Fibroblast of mammary gland (primary cell): Measurements from ENCODE around the gene SFT2D2.

Source experiments
- DNase-seq: peaks from one replicate; pipeline ENCODE4 v3.0.0-alpha.2; 2010; ENCODE audit warnings: low read depth
- H3K4me3 ChIP-seq: 2 replicates; pipeline ENCODE4 v1.5.1; 2011; ENCODE audit warnings: low read depth, mild to moderate bottlenecking, low read length, moderate library complexity; ENCODE audit not compliant: control insufficient read depth
- CTCF ChIP-seq: conservative IDR thresholded peaks from 2 replicates; pipeline ENCODE4 v1.5.1; 2011; ENCODE audit warnings: low read depth, low read length, inconsistent platforms; ENCODE audit not compliant: control insufficient read depth, insufficient read depth

SFT2D2 gene

GRCh38 chr1:168213349-168213748 lies 12.5 kb upstream of the SFT2D2 start:
- no peak for TF ChIP-seq CTCF
- H3K4me3 ChIP-seq, result no peak overlapping the region
- DNase-seq, result no peak

- no peak for DNase-seq
- TF ChIP-seq CTCF, result no peak
- H3K4me3 ChIP-seq, result no peak overlapping the region
Measured at GRCh38 chr1:168216171-168216570, 9.6 kb upstream of the SFT2D2 start.

GRCh38 chr1:168217664-168218063 lies 8.1 kb upstream of the SFT2D2 start:
- no peak for TF ChIP-seq CTCF

GRCh38 chr1:168218658-168219057 lies 7.1 kb upstream of the SFT2D2 start:
- no peak overlapping the region for H3K4me3 ChIP-seq
- DNase-seq, result no peak
- no peak for TF ChIP-seq CTCF

More at GRCh38 chr1:168217664-168218063, 8.1 kb upstream of the SFT2D2 start:
- DNase-seq, result no peak
- H3K4me3 ChIP-seq, result no peak overlapping the region

GRCh38 chr1:168220470-168220871 lies 5.3 kb upstream of the SFT2D2 start:
- H3K4me3 ChIP-seq, result no peak overlapping the region
- no peak for DNase-seq
- no peak for TF ChIP-seq CTCF

- TF ChIP-seq CTCF, result no peak
Measured at GRCh38 chr1:168221275-168221674, 4.5 kb upstream of the SFT2D2 start.

GRCh38 chr1:168223261-168223660 lies 2.5 kb upstream of the SFT2D2 start:
- DNase-seq, result no peak
- no peak overlapping the region for H3K4me3 ChIP-seq
- no peak for TF ChIP-seq CTCF

More at GRCh38 chr1:168221275-168221674, 4.5 kb upstream of the SFT2D2 start:
- DNase-seq, result no peak
- no peak overlapping the region for H3K4me3 ChIP-seq
